ENCODE results near the gene ACKR2.

Gene ACKR2

DNA sequence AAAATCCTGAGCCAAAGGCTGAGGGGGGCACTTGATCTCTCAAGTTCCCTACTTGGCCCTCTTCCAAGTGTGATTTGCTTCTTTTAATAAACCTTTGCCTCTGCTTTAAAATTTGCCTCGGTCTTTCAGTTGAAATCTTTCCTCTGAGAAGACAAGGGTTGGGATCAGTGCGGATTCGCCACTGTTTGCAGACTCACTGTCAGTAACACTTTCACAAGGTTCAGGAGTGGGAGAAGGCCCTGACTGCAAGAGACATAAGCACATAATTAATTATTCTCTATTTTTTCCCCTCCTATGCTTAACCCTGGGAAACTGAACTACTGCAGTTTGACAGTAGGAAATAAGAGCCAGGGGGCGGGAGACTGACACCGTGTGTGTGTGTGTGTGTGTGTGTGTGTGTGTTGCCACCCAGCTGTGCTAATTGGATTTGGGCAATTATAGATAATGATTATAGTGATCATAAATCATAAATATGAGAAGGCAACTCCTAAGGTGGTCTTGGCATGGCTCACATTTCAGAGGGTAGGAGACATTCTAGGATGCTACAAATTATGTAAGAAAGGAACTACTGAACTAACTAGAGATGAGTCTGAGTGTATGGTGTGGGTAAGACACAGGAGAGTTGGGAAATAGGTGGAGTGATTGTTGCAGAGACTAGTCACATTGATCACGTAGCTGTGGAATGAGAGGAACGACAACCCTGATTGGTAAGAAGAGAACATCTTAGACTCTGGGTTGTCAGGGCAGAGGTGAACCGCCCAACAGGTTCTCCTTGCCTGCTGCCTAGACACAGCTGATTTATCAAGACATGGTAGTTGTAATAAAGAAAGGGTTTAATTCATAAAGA is 91.2 kb downstream of the ACKR2 start:
- no peak for TF ChIP-seq POLR2A (IDR thresholded peaks at IDR 0.05; ENCODE audit: extremely low read depth, insufficient read length)
- TF ChIP-seq, protein P1, sequence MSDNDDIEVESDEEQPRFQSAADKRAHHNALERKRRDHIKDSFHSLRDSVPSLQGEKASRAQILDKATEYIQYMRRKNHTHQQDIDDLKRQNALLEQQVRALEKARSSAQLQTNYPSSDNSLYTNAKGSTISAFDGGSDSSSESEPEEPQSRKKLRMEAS (IDR thresholded peaks at IDR 0.05; ENCODE audit: low read depth, low read length): no peak
- no peak for TF ChIP-seq MYC (IDR thresholded peaks at IDR 0.05; ENCODE audit: low read depth, low read length)
- TF ChIP-seq, protein P2, sequence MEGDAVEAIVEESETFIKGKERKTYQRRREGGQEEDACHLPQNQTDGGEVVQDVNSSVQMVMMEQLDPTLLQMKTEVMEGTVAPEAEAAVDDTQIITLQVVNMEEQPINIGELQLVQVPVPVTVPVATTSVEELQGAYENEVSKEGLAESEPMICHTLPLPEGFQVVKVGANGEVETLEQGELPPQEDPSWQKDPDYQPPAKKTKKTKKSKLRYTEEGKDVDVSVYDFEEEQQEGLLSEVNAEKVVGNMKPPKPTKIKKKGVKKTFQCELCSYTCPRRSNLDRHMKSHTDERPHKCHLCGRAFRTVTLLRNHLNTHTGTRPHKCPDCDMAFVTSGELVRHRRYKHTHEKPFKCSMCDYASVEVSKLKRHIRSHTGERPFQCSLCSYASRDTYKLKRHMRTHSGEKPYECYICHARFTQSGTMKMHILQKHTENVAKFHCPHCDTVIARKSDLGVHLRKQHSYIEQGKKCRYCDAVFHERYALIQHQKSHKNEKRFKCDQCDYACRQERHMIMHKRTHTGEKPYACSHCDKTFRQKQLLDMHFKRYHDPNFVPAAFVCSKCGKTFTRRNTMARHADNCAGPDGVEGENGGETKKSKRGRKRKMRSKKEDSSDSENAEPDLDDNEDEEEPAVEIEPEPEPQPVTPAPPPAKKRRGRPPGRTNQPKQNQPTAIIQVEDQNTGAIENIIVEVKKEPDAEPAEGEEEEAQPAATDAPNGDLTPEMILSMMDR (IDR thresholded peaks at IDR 0.05; ENCODE audit: low read depth, low read length): no peak
- no peak for DNase-seq (ENCODE audit: low read depth)
- H3K4me3 ChIP-seq (ENCODE audit: low read depth, low read length): no peak overlapping the region

DNA sequence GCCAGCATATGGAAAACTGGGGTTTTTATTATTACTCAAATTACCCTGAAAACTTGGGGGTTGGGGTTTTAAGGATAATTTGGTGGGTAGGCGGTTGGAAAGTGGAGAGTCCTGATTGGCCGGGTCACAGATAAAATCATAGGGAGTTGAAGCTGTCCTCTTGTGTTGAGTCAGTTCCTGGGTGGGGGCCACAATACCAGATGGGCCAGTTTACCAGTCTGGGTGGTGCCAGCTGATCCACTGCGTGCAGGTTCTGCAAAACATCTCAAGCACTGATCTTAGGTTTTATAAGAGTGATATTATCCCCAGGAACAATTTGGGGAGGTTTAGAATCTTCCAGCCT is 91.8 kb downstream of the ACKR2 start:
- H3K4me3 ChIP-seq (ENCODE audit: low read depth, low read length): no peak overlapping the region
- TF ChIP-seq, protein P2 (IDR thresholded peaks at IDR 0.05; ENCODE audit: low read depth, low read length): no peak
- TF ChIP-seq, protein P1 (IDR thresholded peaks at IDR 0.05; ENCODE audit: low read depth, low read length): no peak
- TF ChIP-seq MYC (IDR thresholded peaks at IDR 0.05; ENCODE audit: low read depth, low read length) (no peak), POLR2A (IDR thresholded peaks at IDR 0.05; ENCODE audit: extremely low read depth, insufficient read length) (no peak)
- DNase-seq (ENCODE audit: low read depth): no peak

DNA sequence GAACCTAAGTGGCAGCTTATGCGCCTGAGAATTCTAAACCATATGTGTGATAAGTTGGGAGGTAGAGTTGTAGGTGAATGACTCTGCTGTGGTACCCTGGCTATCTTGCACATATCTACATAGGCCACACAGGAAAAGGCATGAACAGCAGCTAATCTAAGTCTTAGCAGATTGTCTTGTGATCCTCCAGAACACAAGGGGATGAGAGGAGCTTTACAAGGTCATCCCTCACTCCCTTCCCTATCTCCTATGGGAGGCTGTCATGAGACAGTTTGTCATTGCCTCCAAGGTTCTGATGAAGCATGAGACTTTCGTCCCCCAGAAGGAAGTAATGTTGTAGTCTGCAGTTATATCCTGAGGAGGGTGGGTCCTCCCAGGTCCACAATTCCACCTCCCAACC is 93.0 kb downstream of the ACKR2 start:
- no peak overlapping the region for H3K4me3 ChIP-seq (ENCODE audit: low read depth, low read length)
- DNase-seq (ENCODE audit: low read depth): no peak
- TF ChIP-seq, protein P1 (IDR thresholded peaks at IDR 0.05; ENCODE audit: low read depth, low read length): no peak
- TF ChIP-seq, protein P2 (IDR thresholded peaks at IDR 0.05; ENCODE audit: low read depth, low read length): no peak
- TF ChIP-seq MYC (IDR thresholded peaks at IDR 0.05; ENCODE audit: low read depth, low read length) (no peak), POLR2A (IDR thresholded peaks at IDR 0.05; ENCODE audit: extremely low read depth, insufficient read length) (no peak)

DNA sequence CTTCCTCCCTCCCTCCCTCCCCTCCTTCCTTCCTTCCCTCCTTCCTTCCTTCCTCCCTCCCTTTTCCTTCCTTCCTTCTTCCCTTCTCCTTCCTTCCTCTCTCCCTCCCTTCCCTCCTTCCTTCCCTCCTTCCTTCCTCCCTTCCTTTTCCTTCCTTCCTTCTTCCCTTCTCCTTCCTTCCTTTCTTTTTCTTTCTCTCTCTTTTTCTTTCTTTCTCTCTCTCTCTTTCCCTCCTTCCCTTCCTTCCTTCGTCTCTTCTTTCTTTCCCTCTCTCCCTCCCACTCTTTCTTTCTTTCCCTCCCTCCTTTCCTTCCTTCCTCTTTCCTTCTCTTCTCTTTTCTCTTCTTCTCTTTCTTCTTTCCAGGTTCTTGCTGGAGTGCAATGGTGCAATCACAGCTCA is 94.8 kb downstream of the ACKR2 start:
- DNase-seq (ENCODE audit: low read depth): no peak
- TF ChIP-seq MYC (IDR thresholded peaks at IDR 0.05; ENCODE audit: low read depth, low read length): no peak
- TF ChIP-seq POLR2A (IDR thresholded peaks at IDR 0.05; ENCODE audit: extremely low read depth, insufficient read length): no peak
- TF ChIP-seq, protein P1 (IDR thresholded peaks at IDR 0.05; ENCODE audit: low read depth, low read length): no peak
- no peak overlapping the region for H3K4me3 ChIP-seq (ENCODE audit: low read depth, low read length)

DNA sequence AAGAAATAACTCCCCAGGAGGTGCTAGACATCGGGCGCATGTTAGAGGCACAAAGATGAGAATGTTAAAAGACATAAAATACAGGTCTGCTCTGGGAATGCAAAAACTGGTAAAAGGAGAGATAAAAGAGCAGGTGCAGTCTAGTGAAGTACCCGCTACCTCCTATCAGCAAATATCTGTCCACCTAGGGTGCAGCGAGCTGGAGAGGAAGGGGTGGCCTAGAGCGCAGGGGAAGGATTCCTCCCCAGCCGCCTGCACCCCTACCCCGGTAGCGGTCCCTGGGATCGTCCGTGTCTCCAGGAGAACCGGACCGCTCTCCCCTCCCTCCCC is 96.5 kb downstream of the ACKR2 start:
- no peak overlapping the region for H3K4me3 ChIP-seq (ENCODE audit: low read depth, low read length)
- TF ChIP-seq, protein P2 (IDR thresholded peaks at IDR 0.05; ENCODE audit: low read depth, low read length): no peak
- TF ChIP-seq, protein P1 (IDR thresholded peaks at IDR 0.05; ENCODE audit: low read depth, low read length): no peak
- TF ChIP-seq POLR2A (IDR thresholded peaks at IDR 0.05; ENCODE audit: extremely low read depth, insufficient read length): no peak
- no peak for TF ChIP-seq MYC (IDR thresholded peaks at IDR 0.05; ENCODE audit: low read depth, low read length)
- DNase-seq (ENCODE audit: low read depth): no peak

DNA sequence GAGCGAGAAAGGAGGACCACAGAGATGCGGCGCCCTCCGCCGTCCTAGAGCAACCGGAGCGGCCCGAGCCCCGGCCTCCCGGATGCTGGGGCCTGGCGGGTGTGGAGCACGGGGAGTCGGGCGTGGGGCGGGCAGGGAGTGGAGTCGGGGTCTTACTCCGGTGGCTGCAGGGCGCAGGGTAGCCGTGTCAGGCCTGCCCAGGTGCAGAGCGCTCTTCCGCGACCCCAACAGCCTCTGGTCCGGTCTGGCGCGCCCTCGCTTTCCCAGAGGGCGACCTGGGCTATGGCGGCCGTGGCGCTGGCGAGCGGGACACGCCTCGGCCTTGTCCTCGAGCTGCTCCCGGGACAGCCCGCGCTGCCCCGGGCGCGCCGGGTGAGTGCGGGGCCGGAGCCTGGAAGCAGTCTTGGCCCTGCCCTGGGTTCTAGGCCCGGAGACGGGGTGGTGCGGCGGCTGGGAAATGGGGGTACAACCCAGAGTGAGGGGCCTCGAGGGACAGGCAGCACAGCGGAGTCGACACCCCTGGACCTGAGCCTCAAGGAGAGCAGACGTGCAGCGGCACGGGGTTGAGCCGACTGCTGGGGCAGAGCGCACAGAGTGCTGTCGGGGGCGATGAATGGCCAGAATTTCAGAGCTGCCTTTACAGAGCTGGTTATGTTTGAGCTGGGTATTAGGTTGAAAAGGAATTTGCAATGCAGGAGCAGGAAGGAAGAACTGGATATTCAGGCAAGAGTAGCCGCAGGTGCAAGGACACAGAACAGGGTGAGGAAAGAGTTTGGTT is 97.0 kb downstream of the ACKR2 start, which contains the start of gene ZNF662:
Gene ZNF662 (plus strand): TSS at position 73 of the 778 bp plus-strand sequence. CDS start 1,973 bp downstream, outside the sequence.
- TF ChIP-seq MYC (IDR thresholded peaks at IDR 0.05; ENCODE audit: low read depth, low read length) (no peak), POLR2A (IDR thresholded peaks at IDR 0.05; ENCODE audit: extremely low read depth, insufficient read length) (no peak)
- TF ChIP-seq, protein P1 (IDR thresholded peaks at IDR 0.05; ENCODE audit: low read depth, low read length): no peak
- TF ChIP-seq, protein P2 (IDR thresholded peaks at IDR 0.05; ENCODE audit: low read depth, low read length): no peak
- H3K4me3 ChIP-seq (ENCODE audit: low read depth, low read length): no peak within 1 kb of the TSS
- DNase-seq (ENCODE audit: low read depth): no peak
